ENCODE data around the gene TIPARP.

The TIPARP gene

DNA sequence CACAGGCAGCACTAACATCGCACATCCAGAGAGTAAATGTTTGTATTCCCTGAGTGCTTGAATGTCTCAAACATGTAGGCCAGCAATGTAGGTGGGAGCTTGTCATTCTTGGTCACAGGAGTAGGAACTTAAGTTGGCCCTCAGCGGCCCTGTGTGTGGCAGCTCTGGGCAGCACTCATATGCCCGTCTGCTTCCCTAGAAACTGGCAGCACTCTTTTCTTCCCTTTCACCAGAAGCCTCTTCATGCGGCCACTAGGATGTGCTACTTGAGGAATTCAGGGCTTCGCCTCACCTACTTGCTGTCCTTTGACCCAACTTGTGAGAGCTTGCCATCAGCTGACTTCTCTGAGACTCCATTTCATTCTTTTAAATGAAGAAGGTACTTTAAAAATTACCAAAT lies 69.5 kb downstream of the TIPARP start:
- DNase-seq: no peak

DNA sequence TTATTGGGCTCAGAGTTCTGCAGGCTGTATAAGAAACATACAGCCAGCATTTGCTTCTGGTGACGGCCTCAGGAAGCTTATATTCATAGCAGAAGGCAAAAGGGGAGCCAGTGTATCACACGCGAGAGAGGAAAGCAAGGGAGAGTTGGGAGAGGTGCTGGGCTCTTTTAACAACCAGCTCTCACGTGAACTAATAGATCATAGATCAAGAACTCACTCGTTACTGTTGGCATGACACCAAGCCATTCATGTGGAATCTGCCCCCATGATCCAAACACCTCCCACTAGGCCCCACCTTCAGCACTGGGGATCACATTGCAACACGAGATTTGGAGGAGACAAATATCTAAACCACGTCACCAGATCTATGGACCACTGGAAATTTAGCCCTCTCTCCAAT lies 70.2 kb downstream of the TIPARP start:
- no peak for DNase-seq

DNA sequence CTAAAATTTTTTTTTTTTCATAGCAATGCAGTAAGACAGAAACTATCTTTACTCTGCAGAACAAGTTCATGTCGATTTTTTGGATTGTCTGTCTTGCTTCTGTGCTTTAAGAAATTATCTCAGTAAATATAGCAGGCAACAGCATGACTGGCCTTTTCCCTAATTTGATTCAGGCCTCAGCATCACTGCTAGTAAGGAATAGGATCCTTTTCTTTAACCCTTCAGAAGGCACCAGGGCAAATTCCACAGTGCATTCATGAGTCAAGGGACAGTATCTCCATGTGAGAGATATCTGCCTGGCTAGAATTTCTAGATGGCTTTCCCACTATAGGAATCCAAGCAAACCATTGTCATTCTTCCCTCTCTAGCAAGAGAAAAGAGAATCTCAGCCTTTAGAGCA lies 71.4 kb downstream of the TIPARP start:
- DNase-seq: no peak

DNA sequence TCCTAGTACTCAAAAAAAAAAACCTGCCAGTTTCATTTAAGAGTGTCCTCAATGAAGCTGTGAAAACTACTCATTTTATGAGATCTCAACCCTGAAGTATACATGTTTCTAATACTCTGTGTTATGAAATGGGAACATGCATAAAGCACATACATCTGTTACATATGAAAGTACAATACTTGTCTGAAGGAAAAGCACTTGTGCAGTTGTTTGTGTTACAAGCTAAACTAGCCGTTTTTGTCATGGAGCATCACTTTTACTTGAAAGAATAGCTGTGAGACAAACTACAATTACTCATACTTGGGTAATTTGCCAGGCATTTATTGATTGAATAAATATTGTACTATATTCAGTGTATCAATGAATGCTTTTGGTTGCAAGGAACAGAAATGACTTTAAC lies 72.7 kb downstream of the TIPARP start:
- DNase-seq: no peak

DNA sequence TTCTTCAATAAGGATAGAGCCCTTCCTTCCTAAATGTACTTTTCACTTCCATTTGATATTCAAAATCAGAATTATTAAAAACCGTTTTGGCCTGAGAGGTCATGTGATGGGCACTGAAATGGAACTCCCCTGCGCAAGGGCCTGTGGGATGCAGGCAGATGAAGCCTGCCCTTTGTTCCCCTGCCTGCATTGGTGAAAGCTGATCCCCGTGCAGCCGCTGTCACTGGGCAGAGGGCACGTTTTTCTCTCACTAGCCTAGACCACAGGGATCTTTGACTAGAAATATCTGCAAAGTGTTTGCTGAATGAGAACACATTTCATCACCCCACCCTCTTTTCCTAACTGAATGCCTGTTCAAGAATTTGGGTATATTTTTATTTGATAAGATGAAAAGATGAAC lies 74.9 kb downstream of the TIPARP start:
- DNase-seq: no peak

DNA sequence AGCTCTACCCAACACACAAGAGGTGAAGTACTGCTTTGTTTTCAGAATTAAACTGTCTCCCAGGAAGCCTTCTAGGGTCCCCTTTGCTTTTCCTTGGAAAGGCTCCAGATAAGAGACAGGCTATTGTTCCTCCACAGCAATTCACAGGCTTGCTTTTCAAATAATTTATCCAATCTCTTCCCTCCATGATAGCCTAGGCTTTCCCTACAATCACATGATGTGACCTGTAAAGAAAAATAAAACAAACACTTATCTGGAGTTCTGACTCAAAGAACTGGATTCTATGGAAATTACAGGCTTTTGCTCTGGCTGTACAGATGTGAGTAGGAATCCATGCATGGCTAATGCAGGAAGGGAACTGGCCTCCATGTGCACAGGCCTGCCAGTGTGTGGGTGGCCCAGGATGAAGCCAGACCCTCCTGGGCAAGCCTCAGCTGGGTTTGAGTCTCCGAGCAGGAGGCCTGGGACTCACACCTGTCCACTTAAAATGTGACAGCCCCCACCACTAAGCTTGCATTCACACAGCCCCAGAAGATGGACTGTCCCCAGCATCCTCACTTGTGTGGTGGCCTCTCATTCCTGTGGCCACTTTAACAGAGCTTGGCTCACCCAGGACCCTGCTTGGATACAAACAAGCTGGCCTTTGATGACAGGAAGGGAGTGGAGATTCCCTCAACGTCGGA lies 75.9 kb downstream of the TIPARP start:
- peak; percentile 28 for DNase-seq

DNA sequence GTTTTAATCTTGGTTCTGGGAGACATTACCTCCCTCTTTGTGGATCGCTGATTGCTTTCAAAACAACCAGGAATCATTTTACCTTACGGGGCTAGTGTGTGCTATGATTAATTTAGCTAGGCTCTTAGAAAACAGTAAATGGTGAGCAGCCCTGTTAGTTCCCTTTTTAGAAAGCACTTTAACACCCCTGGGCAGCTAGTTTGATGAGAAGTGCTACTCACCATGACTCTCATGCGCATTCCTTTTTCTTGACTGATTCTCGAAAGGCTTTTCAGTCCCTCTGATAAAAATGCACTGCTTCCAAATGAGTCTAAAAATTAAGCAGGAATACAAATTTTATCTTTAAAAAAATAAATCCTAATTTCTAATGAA lies 76.5 kb downstream of the TIPARP start:
- no peak for DNase-seq

DNA sequence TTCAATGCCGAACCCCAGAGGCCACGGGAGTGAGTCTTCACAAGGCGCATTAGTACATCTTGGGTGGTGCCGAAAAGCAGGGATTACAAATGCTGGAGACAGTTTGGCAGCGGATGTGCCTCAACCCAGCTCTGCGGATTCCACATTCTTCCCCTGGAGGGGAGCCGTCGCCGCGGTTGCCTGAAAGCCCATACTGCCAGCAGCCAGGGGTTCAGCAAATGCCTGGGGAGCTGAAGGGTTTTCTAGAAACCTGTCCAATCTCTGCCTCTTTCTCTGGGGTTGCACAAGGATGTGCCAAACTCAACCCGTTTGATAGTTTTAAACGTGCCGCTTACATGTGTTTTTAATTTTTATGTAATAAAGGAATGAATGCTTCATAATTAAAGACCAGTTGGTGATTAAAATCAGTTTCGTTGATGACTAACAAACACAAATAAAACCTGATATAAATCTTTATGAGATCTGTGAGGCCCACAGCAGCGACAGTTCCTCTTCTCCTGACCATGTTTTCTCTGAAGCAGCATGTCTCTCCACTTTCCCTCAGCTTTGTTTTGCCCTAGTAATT lies 77.2 kb downstream of the TIPARP start:
- no peak for DNase-seq

Measured in NCI-H2029 (cell line).